ENCODE data around the gene TRIM44.
"Not testable (repeated sequence)": the region's sequence is repeated elsewhere in the genome, so short reads cannot be mapped to it uniquely, and the experiment has no call there.

GRCh38 chr11:35652786-35653185, 9.8 kb upstream of the TRIM44 start:
- not testable (repeated sequence) for TF ChIP-seq CTCF, POLR2A (IDR thresholded peaks at IDR 0.05)

All from right lobe of liver (tissue), 4 donors.